ENCODE measurements around the gene PSMA6.
"Not testable (repeated sequence)": the region's sequence is repeated elsewhere in the genome, so short reads cannot be mapped to it uniquely, and the experiment has no call there.

The PSMA6 gene

GRCh38 chr14:35297706-35298105, 5.5 kb downstream of the PSMA6 start:
- peaks cover 78% of the 10 kb centered on the region for H3K36me3 ChIP-seq
- H4K20me1 ChIP-seq, result peaks cover 88% of the 10 kb centered on the region
- no peak overlapping the region for H3K9ac ChIP-seq
- H3K9me3 ChIP-seq, result no peaks in the 10 kb centered on the region
- 0 out of 2 replicates have a peak overlapping the region, but pooled peaks have one; percentile 12 for H3K4me3 ChIP-seq
- H3K27ac ChIP-seq, result peak overlapping the region; percentile 35; the same call in 1 of the 2 replicates
- H3K27me3 ChIP-seq, result no peaks in the 10 kb centered on the region
- H3K4me1 ChIP-seq, result peaks cover 75% of the 10 kb centered on the region
- TF ChIP-seq Cebpa-rat (IDR thresholded peaks at IDR 0.05), result no peak
- peak overlapping the region; percentile 92 for H3K4me2 ChIP-seq

DNA sequence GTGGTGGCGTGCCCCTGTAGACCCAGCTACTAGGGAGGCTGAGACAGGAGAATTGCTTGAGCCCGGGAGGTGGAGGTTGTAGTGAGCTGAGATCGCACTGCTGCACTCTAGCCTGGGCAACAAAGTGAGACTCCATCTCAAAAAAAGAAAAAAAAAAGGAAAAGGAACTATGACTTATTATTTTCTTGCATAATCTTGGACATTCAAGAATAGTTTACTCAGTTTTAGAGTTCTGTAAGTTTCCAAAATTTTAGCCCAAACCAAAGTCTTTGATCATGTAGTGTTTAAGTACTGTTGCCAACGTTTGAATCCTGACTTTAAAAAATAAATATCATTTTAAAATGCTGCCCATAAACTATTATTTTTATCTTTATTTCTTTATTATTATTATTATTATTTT, 6.2 kb downstream of the PSMA6 start:
- Histone ChIP-seq H4K20me1 (peaks cover 94% of the 10 kb centered on the region), H3K4me2 (peak overlapping the region; percentile 92), H3K4me3 (0 out of 2 replicates have a peak overlapping the region, but pooled peaks have one; percentile 12), H3K27me3 (no peaks in the 10 kb centered on the region), H3K4me1 (peaks cover 79% of the 10 kb centered on the region), H3K9ac (no peak overlapping the region), H3K27ac (0 out of 2 replicates have a peak overlapping the region, but pooled peaks have one; percentile 35), H3K9me3 (no peaks in the 10 kb centered on the region), H3K36me3 (peaks cover 84% of the 10 kb centered on the region)
- no peak for TF ChIP-seq Cebpa-rat (IDR thresholded peaks at IDR 0.05)

DNA sequence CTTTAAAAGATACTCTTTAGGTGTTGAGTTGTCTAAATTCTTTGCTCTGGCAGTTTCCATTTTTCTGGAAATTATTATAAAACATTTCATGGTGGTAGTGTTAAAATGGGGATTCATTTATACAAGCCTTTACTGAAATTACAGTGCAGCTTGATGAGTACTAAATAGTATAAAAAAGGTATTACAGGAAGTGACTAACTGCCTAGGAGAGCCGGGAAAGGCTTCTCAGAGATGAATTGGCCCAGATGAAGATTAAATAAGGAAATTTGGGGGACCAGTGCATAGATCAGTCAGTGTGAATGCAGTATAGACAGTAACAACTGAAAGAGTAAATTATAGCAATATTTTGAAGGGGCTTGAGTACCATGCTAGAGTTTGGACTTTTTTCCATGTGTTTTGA, 7.5 kb downstream of the PSMA6 start:
- Histone ChIP-seq H4K20me1 (peaks cover 100% of the 10 kb centered on the region), H3K9ac (0 out of 2 replicates have a peak overlapping the region, but pooled peaks have one; percentile 0), H3K4me1 (peaks cover 89% of the 10 kb centered on the region), H3K4me2 (peak overlapping the region; percentile 92), H3K9me3 (no peaks in the 10 kb centered on the region), H3K4me3 (no peak overlapping the region), H3K27me3 (no peaks in the 10 kb centered on the region), H3K36me3 (peaks cover 91% of the 10 kb centered on the region), H3K27ac (no peak overlapping the region)
- TF ChIP-seq Cebpa-rat (IDR thresholded peaks at IDR 0.05), result no peak

DNA sequence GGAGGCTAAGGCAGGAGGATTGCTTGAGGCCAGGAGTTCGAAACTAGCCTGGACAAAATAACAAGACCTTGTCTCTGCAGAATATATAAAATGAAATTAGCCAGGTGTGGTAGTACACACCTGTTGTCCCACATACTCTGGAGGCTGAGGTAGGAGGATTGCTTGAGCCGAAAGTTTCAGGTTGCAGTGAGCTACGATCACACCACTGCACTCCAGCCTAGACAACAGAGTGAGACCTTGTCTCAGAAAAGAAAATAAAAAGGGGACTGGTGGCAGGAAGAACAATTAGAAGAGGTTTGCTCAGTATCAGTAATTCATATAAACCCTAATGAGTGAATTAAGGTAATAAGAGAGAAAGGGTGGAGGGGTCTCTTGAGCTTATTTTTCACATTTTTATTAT, 8.0 kb downstream of the PSMA6 start:
- Histone ChIP-seq H3K27ac (no peak overlapping the region; the same call in 1 of the 2 replicates), H3K4me1 (peaks cover 90% of the 10 kb centered on the region), H3K27me3 (no peaks in the 10 kb centered on the region), H3K9me3 (no peaks in the 10 kb centered on the region), H3K4me2 (peak overlapping the region; percentile 92), H4K20me1 (peaks cover 100% of the 10 kb centered on the region), H3K9ac (peak overlapping the region; percentile 0; the same call in 1 of the 2 replicates), H3K4me3 (no peak overlapping the region), H3K36me3 (peaks cover 91% of the 10 kb centered on the region)
- no peak for TF ChIP-seq Cebpa-rat (IDR thresholded peaks at IDR 0.05)

DNA sequence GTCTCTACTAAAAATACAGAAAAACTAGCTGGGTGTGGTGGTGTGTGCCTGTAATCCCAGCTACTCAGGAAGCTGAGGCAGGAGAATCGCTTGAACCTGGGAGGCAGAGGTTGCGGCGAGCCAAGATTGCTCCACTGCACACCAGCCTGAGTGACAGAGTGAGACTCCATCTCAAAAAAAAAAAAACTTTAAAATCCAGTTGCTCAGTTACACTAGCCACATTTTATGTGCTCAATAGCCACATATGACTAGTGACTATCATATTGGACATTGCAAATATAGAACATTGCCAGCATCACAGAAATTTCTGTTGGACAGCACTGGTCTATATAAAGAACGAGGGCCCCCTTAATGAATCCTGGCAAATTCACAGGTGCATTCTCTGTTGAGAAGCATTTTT, 9.2 kb downstream of the PSMA6 start:
- Histone ChIP-seq H3K36me3 (peaks cover 92% of the 10 kb centered on the region), H3K4me2 (peak overlapping the region; percentile 92), H3K4me1 (peaks cover 80% of the 10 kb centered on the region), H4K20me1 (peaks cover 100% of the 10 kb centered on the region)
- not testable (repeated sequence) for H3K9me3 ChIP-seq, H3K4me3 ChIP-seq, H3K27ac ChIP-seq, H3K27me3 ChIP-seq, H3K9ac ChIP-seq

- Histone ChIP-seq H3K36me3 (peaks cover 94% of the 10 kb centered on the region), H3K4me3 (no peak overlapping the region), H3K4me2 (peak overlapping the region; percentile 92), H3K9ac (no peak overlapping the region), H4K20me1 (peaks cover 100% of the 10 kb centered on the region), H3K27ac (no peak overlapping the region), H3K27me3 (no peaks in the 10 kb centered on the region), H3K4me1 (peaks cover 74% of the 10 kb centered on the region), H3K9me3 (no peaks in the 10 kb centered on the region)
- no peak for TF ChIP-seq Cebpa-rat (IDR thresholded peaks at IDR 0.05)
Observed at GRCh38 chr14:35301735-35302528, 9.8 kb downstream of the PSMA6 start.

DNA sequence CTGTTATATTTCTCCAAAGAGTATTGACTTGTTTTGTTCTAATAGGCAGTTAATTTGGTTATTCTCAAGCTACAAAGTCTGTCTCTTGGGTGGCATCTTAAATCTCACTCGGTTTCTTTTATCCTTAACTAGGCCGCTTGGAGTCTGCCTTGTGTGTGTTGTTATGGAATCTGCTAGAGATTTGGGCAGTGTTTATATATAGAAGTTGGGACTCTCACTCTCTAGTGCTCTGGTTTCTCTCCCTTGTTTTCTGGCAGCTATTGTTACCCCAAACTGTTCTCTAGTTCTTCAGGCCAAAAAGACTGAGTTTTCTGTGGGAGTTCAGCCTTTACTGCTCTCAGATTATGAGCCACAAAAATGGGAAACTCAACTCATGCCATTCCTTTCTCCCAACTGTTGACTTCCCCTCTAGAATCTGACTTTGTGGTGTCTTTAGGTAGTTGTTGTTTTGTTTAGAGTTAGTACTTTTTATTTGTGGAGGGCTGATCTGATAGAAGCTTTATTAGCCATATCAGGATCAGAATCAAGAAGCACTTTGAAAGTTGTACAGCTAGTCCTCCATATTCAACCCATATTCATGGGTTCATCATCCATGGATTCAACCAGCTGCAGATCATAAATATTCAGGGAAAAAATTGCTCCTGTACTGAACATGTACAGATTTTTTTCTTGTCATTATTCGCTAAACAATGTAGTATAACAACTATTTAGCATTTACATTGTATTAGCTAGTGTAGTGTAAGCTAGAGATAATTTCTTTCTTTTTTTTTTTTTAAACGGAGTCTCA, 11.2 kb downstream of the PSMA6 start:
- peaks cover 60% of the 10 kb centered on the region for H3K4me1 ChIP-seq
- H3K9me3 ChIP-seq, result no peaks in the 10 kb centered on the region
- no peaks in the 10 kb centered on the region for H3K27me3 ChIP-seq
- H3K4me2 ChIP-seq, result no peak overlapping the region
- TF ChIP-seq Cebpa-rat (IDR thresholded peaks at IDR 0.05), result no peak
- H3K27ac ChIP-seq, result no peak overlapping the region
- no peak overlapping the region for H3K9ac ChIP-seq
- H3K4me3 ChIP-seq, result no peak overlapping the region
- peaks cover 94% of the 10 kb centered on the region for H3K36me3 ChIP-seq
- peaks cover 100% of the 10 kb centered on the region for H4K20me1 ChIP-seq

DNA sequence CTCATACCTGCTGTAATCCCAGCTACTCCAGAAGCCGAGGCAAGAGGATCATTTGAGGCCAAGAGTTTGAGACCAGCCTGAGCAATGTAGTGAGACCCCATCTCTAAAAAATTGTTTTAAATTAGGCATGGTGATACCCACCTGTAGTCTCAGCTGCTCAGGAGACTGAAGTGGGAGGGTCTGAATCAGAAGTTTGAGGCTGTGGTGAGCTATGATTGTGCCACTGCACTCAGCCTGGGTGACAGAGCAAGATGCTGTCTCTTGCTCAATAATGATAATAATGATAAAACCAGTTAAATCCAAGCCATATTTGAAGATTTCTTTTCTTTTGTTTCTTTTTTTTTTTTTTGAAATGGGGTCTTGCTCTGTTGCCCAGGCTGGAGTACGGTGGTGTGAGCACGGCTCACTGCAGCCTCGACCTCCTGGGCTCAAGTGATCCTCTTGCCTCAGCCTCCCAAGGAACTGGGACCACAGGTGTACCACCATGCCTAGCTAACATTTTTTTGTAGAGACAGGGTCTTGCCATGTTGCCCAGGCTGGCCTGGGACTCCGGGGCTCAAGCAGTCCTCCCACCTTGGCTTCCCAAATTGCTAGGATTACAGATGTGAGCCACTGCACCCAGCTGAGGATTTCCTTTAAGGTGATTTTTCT, 12.8 kb downstream of the PSMA6 start:
- Histone ChIP-seq H3K4me3 (no peak overlapping the region), H4K20me1 (peaks cover 100% of the 10 kb centered on the region), H3K9ac (no peak overlapping the region), H3K27me3 (no peaks in the 10 kb centered on the region), H3K9me3 (no peaks in the 10 kb centered on the region), H3K4me1 (peaks cover 44% of the 10 kb centered on the region), H3K36me3 (peaks cover 96% of the 10 kb centered on the region), H3K27ac (no peak overlapping the region), H3K4me2 (peak overlapping the region; percentile 0; the same call in 1 of the 2 replicates)
- TF ChIP-seq Cebpa-rat (IDR thresholded peaks at IDR 0.05), result no peak

DNA sequence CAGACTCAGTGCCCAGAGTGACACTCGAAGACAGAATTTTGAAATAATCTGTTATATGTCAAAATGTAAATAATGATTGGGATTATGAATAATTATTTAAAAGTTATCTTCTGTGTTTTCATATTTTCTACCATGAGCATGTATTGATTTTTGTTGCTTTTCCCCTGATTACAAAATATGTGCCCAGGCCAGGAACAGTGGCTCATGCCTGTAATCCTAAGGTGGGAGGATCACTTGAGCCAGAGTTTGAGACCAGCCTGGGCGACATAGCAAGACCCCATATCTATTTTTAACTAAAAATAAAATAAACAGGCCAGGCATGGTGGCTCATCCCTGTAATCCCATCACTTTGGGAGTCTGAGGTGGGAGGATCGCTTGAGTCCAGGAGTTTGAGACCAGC, 13.5 kb downstream of the PSMA6 start:
- Histone ChIP-seq H3K9ac (no peak overlapping the region), H3K4me3 (no peak overlapping the region), H3K27me3 (no peaks in the 10 kb centered on the region), H3K27ac (no peak overlapping the region), H4K20me1 (peaks cover 100% of the 10 kb centered on the region), H3K4me1 (peaks cover 37% of the 10 kb centered on the region), H3K36me3 (peaks cover 96% of the 10 kb centered on the region), H3K4me2 (no peak overlapping the region), H3K9me3 (no peaks in the 10 kb centered on the region)
- no peak for TF ChIP-seq Cebpa-rat (IDR thresholded peaks at IDR 0.05)

Data from BLaER1 (cell line).